Nephron progenitor cell (in vitro differentiated cells): ENCODE data around the gene GNG7.
"Not testable (repeated sequence)": the region's sequence is repeated elsewhere in the genome, so short reads cannot be mapped to it uniquely, and the experiment has no call there.

Experiments used
- DNase-seq: peaks from one replicate; pipeline ENCODE4 v3.0.0; 2021
- H3K27ac Mint-ChIP-seq: 2 replicates; pipeline ENCODE4 v1.8.0; 2021; ENCODE audit warnings: mild to moderate bottlenecking, moderate library complexity, mixed read lengths
- H3K27me3 Mint-ChIP-seq: 2 replicates; pipeline ENCODE4 v1.8.0; 2021; ENCODE audit warnings: mild to moderate bottlenecking, low read depth, mixed read lengths; ENCODE audit not compliant: poor library complexity
- H3K36me3 Mint-ChIP-seq: 2 replicates; pipeline ENCODE4 v1.8.0; 2021; ENCODE audit warnings: low read depth, mixed read lengths
- H3K4me1 Mint-ChIP-seq: 2 replicates; pipeline ENCODE4 v1.8.0; 2021; ENCODE audit warnings: mixed read lengths
- H3K4me3 Mint-ChIP-seq: 2 replicates; pipeline ENCODE4 v1.8.0; 2021; ENCODE audit warnings: mild to moderate bottlenecking, moderate library complexity, mixed read lengths
- H3K9me3 Mint-ChIP-seq: 2 replicates; pipeline ENCODE4 v1.8.0; 2021; ENCODE audit warnings: mild to moderate bottlenecking, moderate library complexity, mixed read lengths
- TF ChIP-seq, protein P1 (sequence below): fragments of 200-600 bp; sonication (generic); IDR thresholded peaks from 2 replicates; pipeline ENCODE4 v1.5.0; 2021; ENCODE audit warnings: antibody characterized with exemption

GNG7 gene

GRCh38 chr19:2468596-2468995 is 233.9 kb downstream of the GNG7 start:
- Mint-ChIP-seq H3K9me3 (no peaks in the 10 kb centered on the region), H3K4me1 (peaks cover 16% of the 10 kb centered on the region), H3K4me3 (no peak overlapping the region)

GRCh38 chr19:2464389-2464788 is 238.1 kb downstream of the GNG7 start:
- no peaks in the 10 kb centered on the region for H3K36me3 Mint-ChIP-seq
- H3K4me1 Mint-ChIP-seq: peaks cover 14% of the 10 kb centered on the region
- H3K9me3 Mint-ChIP-seq: no peaks in the 10 kb centered on the region
- DNase-seq: no peak
- H3K4me3 Mint-ChIP-seq: no peak overlapping the region
- TF ChIP-seq, protein P1, sequence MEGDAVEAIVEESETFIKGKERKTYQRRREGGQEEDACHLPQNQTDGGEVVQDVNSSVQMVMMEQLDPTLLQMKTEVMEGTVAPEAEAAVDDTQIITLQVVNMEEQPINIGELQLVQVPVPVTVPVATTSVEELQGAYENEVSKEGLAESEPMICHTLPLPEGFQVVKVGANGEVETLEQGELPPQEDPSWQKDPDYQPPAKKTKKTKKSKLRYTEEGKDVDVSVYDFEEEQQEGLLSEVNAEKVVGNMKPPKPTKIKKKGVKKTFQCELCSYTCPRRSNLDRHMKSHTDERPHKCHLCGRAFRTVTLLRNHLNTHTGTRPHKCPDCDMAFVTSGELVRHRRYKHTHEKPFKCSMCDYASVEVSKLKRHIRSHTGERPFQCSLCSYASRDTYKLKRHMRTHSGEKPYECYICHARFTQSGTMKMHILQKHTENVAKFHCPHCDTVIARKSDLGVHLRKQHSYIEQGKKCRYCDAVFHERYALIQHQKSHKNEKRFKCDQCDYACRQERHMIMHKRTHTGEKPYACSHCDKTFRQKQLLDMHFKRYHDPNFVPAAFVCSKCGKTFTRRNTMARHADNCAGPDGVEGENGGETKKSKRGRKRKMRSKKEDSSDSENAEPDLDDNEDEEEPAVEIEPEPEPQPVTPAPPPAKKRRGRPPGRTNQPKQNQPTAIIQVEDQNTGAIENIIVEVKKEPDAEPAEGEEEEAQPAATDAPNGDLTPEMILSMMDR: no peak
- H3K27ac Mint-ChIP-seq: peak overlapping the region; percentile 66
- H3K27me3 Mint-ChIP-seq: peaks cover 10% of the 10 kb centered on the region

More at GRCh38 chr19:2468596-2468995, 233.9 kb downstream of the GNG7 start:
- no peak overlapping the region for H3K27ac Mint-ChIP-seq
- peaks cover 5% of the 10 kb centered on the region for H3K27me3 Mint-ChIP-seq
- no peaks in the 10 kb centered on the region for H3K36me3 Mint-ChIP-seq
- DNase-seq: no peak
- TF ChIP-seq, protein P1: no peak

GRCh38 chr19:2463694-2464093 is 238.8 kb downstream of the GNG7 start:
- H3K4me3 Mint-ChIP-seq, DNase-seq: not testable (repeated sequence)
- peak overlapping the region; percentile 61 for H3K27ac Mint-ChIP-seq

DNA sequence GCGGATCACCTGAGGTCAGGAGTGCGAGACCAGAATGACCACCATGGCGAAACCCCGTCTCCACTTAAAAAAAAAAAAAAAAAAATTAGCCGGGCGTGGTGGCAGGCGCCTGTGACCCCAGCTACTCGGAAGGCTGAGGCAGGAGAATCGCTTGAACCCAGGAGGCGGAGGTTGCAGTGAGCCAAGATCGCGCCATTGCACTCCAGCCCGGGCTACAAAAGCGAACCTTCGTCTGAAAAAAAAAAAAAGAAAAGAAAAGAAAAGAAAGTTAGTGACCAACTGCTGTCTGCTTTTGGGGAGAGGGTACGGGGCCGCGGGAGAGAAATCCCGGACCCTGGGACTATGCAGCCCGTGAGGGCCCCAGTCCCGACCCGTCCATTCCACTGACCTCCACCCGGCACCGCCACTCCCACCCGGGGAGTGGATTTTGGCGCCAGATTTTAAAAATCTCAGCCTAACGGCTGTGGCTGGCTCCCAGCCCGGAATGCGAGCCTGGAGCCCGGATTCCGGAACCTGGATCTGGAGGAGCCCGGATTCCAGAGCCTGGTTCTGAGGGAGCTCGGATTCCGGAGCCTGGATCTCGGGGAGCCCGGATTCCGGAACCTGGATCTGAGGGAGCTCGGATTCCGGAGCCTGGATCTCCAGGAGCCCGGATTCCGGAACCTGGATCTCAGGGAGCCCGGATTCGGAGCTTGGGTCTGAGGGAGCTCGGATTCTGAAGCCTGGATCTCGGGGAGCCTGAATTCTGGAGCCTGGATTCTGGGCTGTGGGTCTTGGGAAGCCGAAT is 239.7 kb downstream of the GNG7 start:
- Mint-ChIP-seq H3K4me3 (peak overlapping the region; percentile 74), H3K27ac (peak overlapping the region; percentile 69), H3K4me1 (peaks cover 7% of the 10 kb centered on the region), H3K36me3 (no peaks in the 10 kb centered on the region), H3K9me3 (no peaks in the 10 kb centered on the region), H3K27me3 (peaks cover 5% of the 10 kb centered on the region)
- TF ChIP-seq, protein P1: no peak
- peak; percentile 79 for DNase-seq

More at GRCh38 chr19:2463694-2464093, 238.8 kb downstream of the GNG7 start:
- not testable (repeated sequence) for H3K9me3 Mint-ChIP-seq, H3K27me3 Mint-ChIP-seq, H3K36me3 Mint-ChIP-seq
- peaks cover 10% of the 10 kb centered on the region for H3K4me1 Mint-ChIP-seq

GRCh38 chr19:2461751-2462634 is 240.5 kb downstream of the GNG7 start:
- Mint-ChIP-seq H3K27me3 (peaks cover 5% of the 10 kb centered on the region), H3K36me3 (no peaks in the 10 kb centered on the region), H3K9me3 (no peaks in the 10 kb centered on the region), H3K27ac (no peak overlapping the region), H3K4me3 (peak overlapping the region; percentile 74), H3K4me1 (peaks cover 12% of the 10 kb centered on the region)
- TF ChIP-seq, protein P1: no peak
- DNase-seq: peak; percentile 63
